ENCODE measurements around the gene KIAA1549. TPM values are rescaled to one million over a fixed set of nuclear protein-coding genes. Genes with fewer than 3 reads are reported as not detected.

The KIAA1549 gene
- total RNA-seq, 2 donors from 2014 or later, result 18.7 to 19.3 TPM

DNA sequence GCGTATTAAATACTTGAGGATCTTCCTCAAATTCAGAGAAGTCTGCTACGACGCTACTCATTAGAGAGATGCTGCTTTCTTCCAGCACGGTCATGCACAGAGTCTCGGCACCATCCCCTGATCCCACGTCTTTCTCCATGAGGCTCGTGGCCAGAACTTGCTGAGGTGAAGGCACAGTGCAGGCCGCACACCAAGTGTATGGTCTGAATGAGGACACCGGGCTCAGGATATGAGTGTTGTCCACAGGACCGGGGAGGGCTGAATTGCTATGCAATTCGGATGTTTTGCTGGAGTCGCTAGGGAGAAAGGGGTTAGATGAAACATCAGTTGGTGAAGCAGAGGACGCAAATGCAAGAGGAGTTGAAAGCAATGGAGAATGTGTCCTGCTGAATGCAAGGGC lies 63.0 kb downstream of the KIAA1549 start:
- TF ChIP-seq, protein P1, sequence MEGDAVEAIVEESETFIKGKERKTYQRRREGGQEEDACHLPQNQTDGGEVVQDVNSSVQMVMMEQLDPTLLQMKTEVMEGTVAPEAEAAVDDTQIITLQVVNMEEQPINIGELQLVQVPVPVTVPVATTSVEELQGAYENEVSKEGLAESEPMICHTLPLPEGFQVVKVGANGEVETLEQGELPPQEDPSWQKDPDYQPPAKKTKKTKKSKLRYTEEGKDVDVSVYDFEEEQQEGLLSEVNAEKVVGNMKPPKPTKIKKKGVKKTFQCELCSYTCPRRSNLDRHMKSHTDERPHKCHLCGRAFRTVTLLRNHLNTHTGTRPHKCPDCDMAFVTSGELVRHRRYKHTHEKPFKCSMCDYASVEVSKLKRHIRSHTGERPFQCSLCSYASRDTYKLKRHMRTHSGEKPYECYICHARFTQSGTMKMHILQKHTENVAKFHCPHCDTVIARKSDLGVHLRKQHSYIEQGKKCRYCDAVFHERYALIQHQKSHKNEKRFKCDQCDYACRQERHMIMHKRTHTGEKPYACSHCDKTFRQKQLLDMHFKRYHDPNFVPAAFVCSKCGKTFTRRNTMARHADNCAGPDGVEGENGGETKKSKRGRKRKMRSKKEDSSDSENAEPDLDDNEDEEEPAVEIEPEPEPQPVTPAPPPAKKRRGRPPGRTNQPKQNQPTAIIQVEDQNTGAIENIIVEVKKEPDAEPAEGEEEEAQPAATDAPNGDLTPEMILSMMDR (conservative IDR thresholded peaks at IDR 0.05), result no peak
- Histone ChIP-seq H3K27me3 (ENCODE audit: control insufficient read depth, insufficient read depth, low read length, poor library complexity, severe bottlenecking) (no peaks in the 10 kb centered on the region), H3K4me3 (ENCODE audit: low read length) (no peak overlapping the region), H3K27ac (ENCODE audit: low read depth, low read length) (no peak overlapping the region), H3K36me3 (ENCODE audit: control insufficient read depth, insufficient read depth, low read length) (peaks cover 26% of the 10 kb centered on the region), H3K9ac (ENCODE audit: extremely low read depth, low read length, poor library complexity, severe bottlenecking) (no peak overlapping the region), H3K9me3 (ENCODE audit: control insufficient read depth, low read length) (no peaks in the 10 kb centered on the region), H3K4me1 (ENCODE audit: control insufficient read depth, insufficient read depth, low read length) (no peaks in the 10 kb centered on the region)
- no peak for DNase-seq
- Mint-ChIP-seq H3K9me3 (no peaks in the 10 kb centered on the region), H3K4me1 (peaks cover 10% of the 10 kb centered on the region), H3K27me3 (ENCODE audit: insufficient read depth) (no peaks in the 10 kb centered on the region), H3K36me3 (ENCODE audit: low read depth) (peaks cover 34% of the 10 kb centered on the region), H3K4me3 (no peak overlapping the region), H3K27ac (no peak overlapping the region)
- 95 to 98% methylated on average over 13 of the region's 13 CpGs for WGBS, 2 experiments (ENCODE audit: insufficient coverage in 1 of 2, insufficient read length in 1 of 2)

DNA sequence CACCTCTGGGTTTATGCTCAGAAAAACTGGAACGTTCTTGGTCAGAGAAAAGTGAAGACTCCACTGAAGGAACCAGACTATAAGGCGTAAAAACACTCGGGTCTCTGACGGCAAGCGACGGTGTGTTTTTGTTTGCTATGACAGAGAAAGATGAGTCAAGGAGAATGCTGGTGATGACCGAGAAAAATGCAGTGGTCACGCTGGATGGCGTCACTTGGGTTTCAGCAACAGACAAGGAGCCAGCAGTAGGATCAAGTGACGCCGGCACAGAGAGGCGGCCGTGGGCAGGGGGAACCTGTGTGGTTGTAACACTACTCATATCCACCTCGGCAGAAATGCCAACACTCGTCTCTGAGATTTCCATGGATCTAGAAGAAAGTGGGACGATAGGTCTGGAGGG lies 63.4 kb downstream of the KIAA1549 start:
- H3K36me3 ChIP-seq (ENCODE audit: control insufficient read depth, insufficient read depth, low read length), result peaks cover 26% of the 10 kb centered on the region
- no peak overlapping the region for H3K27ac ChIP-seq (ENCODE audit: low read depth, low read length)
- H3K27ac Mint-ChIP-seq, result no peak overlapping the region
- 94 to 95% methylated on average over 16 of the region's 16 CpGs for WGBS, 2 experiments (ENCODE audit: insufficient coverage in 1 of 2, insufficient read length in 1 of 2)
- no peak overlapping the region for H3K4me3 ChIP-seq (ENCODE audit: low read length)
- no peaks in the 10 kb centered on the region for H3K27me3 Mint-ChIP-seq (ENCODE audit: insufficient read depth)
- peaks cover 31% of the 10 kb centered on the region for H3K36me3 Mint-ChIP-seq (ENCODE audit: low read depth)
- H3K9me3 Mint-ChIP-seq, result no peaks in the 10 kb centered on the region
- no peaks in the 10 kb centered on the region for H3K4me1 ChIP-seq (ENCODE audit: control insufficient read depth, insufficient read depth, low read length)
- DNase-seq, result no peak
- H3K9ac ChIP-seq (ENCODE audit: extremely low read depth, low read length, poor library complexity, severe bottlenecking), result no peak overlapping the region
- TF ChIP-seq, protein P1 (conservative IDR thresholded peaks at IDR 0.05), result no peak
- H3K9me3 ChIP-seq (ENCODE audit: control insufficient read depth, low read length), result no peaks in the 10 kb centered on the region
- no peak overlapping the region for H3K4me3 Mint-ChIP-seq
- H3K27me3 ChIP-seq (ENCODE audit: control insufficient read depth, insufficient read depth, low read length, poor library complexity, severe bottlenecking), result no peaks in the 10 kb centered on the region
- peaks cover 10% of the 10 kb centered on the region for H3K4me1 Mint-ChIP-seq

DNA sequence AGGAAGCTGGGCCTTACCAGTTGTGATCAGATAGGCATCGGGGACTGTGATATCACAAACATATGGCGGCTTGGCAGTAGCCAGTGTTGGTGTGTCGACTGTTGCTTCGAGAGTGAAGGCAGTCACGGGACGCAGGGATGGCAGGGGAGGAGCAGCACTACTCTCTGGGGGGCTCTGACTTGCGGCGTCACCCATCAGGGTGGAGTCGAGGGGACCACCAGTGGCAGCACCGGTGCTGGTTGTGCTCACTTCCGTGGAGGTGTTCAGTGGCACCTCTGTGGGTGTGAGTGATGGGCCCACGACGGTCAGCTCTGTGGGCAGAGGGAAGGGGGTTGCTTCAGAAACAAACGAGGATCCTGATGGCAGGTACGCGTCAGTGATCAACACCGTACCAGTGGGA lies 64.5 kb downstream of the KIAA1549 start:
- Histone ChIP-seq H3K36me3 (ENCODE audit: control insufficient read depth, insufficient read depth, low read length) (peaks cover 30% of the 10 kb centered on the region), H3K27me3 (ENCODE audit: control insufficient read depth, insufficient read depth, low read length, poor library complexity, severe bottlenecking) (no peaks in the 10 kb centered on the region), H3K9ac (ENCODE audit: extremely low read depth, low read length, poor library complexity, severe bottlenecking) (no peak overlapping the region), H3K4me1 (ENCODE audit: control insufficient read depth, insufficient read depth, low read length) (no peaks in the 10 kb centered on the region), H3K27ac (ENCODE audit: low read depth, low read length) (no peak overlapping the region), H3K9me3 (ENCODE audit: control insufficient read depth, low read length) (no peaks in the 10 kb centered on the region), H3K4me3 (ENCODE audit: low read length) (no peak overlapping the region)
- Mint-ChIP-seq H3K36me3 (ENCODE audit: low read depth) (peaks cover 30% of the 10 kb centered on the region), H3K9me3 (no peaks in the 10 kb centered on the region), H3K27ac (no peak overlapping the region), H3K4me3 (no peak overlapping the region), H3K4me1 (peaks cover 10% of the 10 kb centered on the region), H3K27me3 (ENCODE audit: insufficient read depth) (no peaks in the 10 kb centered on the region)
- no peak for DNase-seq
- TF ChIP-seq, protein P1 (conservative IDR thresholded peaks at IDR 0.05), result no peak
- WGBS, 2 experiments (ENCODE audit: insufficient coverage in 1 of 2, insufficient read length in 1 of 2), result 92 to 94% methylated on average over 16 to 17 of the region's 17 CpGs

All from endodermal cell (in vitro differentiated cells).